Right lobe of liver (tissue), 4 donors: ENCODE measurements around the gene BACH1.
"Not testable (repeated sequence)": the region's sequence is repeated elsewhere in the genome, so short reads cannot be mapped to it uniquely, and the experiment has no call there.

Source experiments
- CTCF ChIP-seq, 4 donors: fragments of 200-600 bp in 3 of 4; fragments of 450-650 bp in 1 of 4; IDR thresholded peaks; one replicate each; pipeline versions ENCODE4 v1.5.1 to v1.8.0; 2016 to 2022; ENCODE audit warnings: antibody characterized with exemption in 4 of 4, mild to moderate bottlenecking in 2 of 4
- POLR2A ChIP-seq: fragments of 450-650 bp; IDR thresholded peaks from one replicate; pipeline ENCODE4 v1.6.1; 2017; ENCODE audit warnings: antibody characterized with exemption, mild to moderate bottlenecking
- donor health status: DM: no; HTN: no; CAD: no.
- donor health status: DM: no; HTN: no; CAD: no.
- donor health status: DM: no; HTN: yes; CAD: no.

- not testable (repeated sequence) for TF ChIP-seq POLR2A; CTCF (IDR thresholded peaks at IDR 0.05)
Measured at GRCh38 chr21:29281801-29282200, 16.9 kb upstream of the BACH1 start.
